ENCODE data around the gene CMSS1. TPM values are rescaled to one million over a fixed set of nuclear protein-coding genes. Genes with fewer than 3 reads are reported as not detected.
A peak's percentile ranks its signal among the peaks of the same experiment; 100 is the strongest.

The CMSS1 gene
- total and polyA plus RNA-seq, 4 donors = 3.8 to 19.5 (median 7.5) TPM

DNA sequence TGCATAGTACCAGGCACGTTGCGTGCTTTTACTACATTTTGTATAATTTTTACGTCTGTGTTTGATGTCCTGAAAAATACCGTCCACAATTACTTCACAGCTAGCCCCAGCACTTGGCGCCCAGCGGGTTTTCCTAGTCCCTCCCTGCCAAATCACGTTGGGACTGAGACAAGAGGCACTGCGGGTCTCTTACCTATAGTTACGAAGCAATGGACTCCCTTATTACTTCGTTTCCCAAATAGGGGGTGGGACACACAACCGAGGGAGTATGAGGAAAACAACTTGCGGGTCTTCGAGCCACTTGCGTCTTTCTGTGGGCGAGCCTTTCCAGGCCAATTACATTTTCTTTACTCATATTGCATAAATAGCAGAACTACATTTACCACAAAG is 620 bp upstream of the CMSS1 start:
- TF ChIP-seq, protein P1, sequence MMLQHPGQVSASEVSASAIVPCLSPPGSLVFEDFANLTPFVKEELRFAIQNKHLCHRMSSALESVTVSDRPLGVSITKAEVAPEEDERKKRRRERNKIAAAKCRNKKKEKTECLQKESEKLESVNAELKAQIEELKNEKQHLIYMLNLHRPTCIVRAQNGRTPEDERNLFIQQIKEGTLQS (IDR thresholded peaks at IDR 0.05) = no peak
- TF ChIP-seq SP1 (IDR thresholded peaks at IDR 0.05) (no peak), EGR1 (IDR thresholded peaks at IDR 0.05; ENCODE audit: low read depth in 2 of 2) (no peak), FOXA2 (IDR thresholded peaks at IDR 0.05) (no peak), RAD21 (IDR thresholded peaks at IDR 0.05) (no peak), NR2F2 (IDR thresholded peaks at IDR 0.05) (no peak)
- TF ChIP-seq, protein P2, sequence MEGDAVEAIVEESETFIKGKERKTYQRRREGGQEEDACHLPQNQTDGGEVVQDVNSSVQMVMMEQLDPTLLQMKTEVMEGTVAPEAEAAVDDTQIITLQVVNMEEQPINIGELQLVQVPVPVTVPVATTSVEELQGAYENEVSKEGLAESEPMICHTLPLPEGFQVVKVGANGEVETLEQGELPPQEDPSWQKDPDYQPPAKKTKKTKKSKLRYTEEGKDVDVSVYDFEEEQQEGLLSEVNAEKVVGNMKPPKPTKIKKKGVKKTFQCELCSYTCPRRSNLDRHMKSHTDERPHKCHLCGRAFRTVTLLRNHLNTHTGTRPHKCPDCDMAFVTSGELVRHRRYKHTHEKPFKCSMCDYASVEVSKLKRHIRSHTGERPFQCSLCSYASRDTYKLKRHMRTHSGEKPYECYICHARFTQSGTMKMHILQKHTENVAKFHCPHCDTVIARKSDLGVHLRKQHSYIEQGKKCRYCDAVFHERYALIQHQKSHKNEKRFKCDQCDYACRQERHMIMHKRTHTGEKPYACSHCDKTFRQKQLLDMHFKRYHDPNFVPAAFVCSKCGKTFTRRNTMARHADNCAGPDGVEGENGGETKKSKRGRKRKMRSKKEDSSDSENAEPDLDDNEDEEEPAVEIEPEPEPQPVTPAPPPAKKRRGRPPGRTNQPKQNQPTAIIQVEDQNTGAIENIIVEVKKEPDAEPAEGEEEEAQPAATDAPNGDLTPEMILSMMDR (IDR thresholded peaks at IDR 0.05; ENCODE audit: low read depth, low read length, missing input control) = no peak
- TF ChIP-seq, protein P3, sequence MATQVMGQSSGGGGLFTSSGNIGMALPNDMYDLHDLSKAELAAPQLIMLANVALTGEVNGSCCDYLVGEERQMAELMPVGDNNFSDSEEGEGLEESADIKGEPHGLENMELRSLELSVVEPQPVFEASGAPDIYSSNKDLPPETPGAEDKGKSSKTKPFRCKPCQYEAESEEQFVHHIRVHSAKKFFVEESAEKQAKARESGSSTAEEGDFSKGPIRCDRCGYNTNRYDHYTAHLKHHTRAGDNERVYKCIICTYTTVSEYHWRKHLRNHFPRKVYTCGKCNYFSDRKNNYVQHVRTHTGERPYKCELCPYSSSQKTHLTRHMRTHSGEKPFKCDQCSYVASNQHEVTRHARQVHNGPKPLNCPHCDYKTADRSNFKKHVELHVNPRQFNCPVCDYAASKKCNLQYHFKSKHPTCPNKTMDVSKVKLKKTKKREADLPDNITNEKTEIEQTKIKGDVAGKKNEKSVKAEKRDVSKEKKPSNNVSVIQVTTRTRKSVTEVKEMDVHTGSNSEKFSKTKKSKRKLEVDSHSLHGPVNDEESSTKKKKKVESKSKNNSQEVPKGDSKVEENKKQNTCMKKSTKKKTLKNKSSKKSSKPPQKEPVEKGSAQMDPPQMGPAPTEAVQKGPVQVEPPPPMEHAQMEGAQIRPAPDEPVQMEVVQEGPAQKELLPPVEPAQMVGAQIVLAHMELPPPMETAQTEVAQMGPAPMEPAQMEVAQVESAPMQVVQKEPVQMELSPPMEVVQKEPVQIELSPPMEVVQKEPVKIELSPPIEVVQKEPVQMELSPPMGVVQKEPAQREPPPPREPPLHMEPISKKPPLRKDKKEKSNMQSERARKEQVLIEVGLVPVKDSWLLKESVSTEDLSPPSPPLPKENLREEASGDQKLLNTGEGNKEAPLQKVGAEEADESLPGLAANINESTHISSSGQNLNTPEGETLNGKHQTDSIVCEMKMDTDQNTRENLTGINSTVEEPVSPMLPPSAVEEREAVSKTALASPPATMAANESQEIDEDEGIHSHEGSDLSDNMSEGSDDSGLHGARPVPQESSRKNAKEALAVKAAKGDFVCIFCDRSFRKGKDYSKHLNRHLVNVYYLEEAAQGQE (IDR thresholded peaks at IDR 0.05) = no peak
- TF ChIP-seq, protein P4, sequence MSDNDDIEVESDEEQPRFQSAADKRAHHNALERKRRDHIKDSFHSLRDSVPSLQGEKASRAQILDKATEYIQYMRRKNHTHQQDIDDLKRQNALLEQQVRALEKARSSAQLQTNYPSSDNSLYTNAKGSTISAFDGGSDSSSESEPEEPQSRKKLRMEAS (IDR thresholded peaks at IDR 0.05) = no peak
- TF ChIP-seq, protein P5, sequence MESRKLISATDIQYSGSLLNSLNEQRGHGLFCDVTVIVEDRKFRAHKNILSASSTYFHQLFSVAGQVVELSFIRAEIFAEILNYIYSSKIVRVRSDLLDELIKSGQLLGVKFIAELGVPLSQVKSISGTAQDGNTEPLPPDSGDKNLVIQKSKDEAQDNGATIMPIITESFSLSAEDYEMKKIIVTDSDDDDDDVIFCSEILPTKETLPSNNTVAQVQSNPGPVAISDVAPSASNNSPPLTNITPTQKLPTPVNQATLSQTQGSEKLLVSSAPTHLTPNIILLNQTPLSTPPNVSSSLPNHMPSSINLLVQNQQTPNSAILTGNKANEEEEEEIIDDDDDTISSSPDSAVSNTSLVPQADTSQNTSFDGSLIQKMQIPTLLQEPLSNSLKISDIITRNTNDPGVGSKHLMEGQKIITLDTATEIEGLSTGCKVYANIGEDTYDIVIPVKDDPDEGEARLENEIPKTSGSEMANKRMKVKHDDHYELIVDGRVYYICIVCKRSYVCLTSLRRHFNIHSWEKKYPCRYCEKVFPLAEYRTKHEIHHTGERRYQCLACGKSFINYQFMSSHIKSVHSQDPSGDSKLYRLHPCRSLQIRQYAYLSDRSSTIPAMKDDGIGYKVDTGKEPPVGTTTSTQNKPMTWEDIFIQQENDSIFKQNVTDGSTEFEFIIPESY (IDR thresholded peaks at IDR 0.05) = no peak
- no peaks in the 10 kb centered on the region for H3K36me3 ChIP-seq (ENCODE audit: control insufficient read depth in 4 of 4, insufficient read depth in 3 of 4, low read depth in 1 of 4, low read length in 3 of 4)
- 2% methylated on average over 15 of the region's 15 CpGs for WGBS
- no peaks in the 10 kb centered on the region for H3K9me3 ChIP-seq (ENCODE audit: control insufficient read depth in 4 of 4, low read length in 3 of 4)
- peak overlapping the region; percentile 56 to 72 for H3K9ac ChIP-seq (ENCODE audit: low read depth in 1 of 2, low read length in 2 of 2)
- H3K27ac ChIP-seq (ENCODE audit: low read depth in 1 of 2, low read length in 2 of 2) = peak overlapping the region; percentile 80 to 88
- H3K27me3 ChIP-seq (ENCODE audit: control insufficient read depth in 4 of 4, insufficient read depth in 4 of 4, low read length in 3 of 4) = no peaks in the 10 kb centered on the region
- H3K4me3 ChIP-seq (ENCODE audit: low read depth in 1 of 3, low read length in 3 of 3) = peak overlapping the region; percentile 62 to 98 (median 93)
- H3K4me1 ChIP-seq (ENCODE audit: control insufficient read depth in 4 of 4, insufficient read depth in 4 of 4, low read length in 3 of 4) = peaks cover 6 to 19% (median 8%) of the 10 kb centered on the region in 4 donors
- peak; percentile 38 for DNase-seq (ENCODE audit: low spot score)

DNA sequence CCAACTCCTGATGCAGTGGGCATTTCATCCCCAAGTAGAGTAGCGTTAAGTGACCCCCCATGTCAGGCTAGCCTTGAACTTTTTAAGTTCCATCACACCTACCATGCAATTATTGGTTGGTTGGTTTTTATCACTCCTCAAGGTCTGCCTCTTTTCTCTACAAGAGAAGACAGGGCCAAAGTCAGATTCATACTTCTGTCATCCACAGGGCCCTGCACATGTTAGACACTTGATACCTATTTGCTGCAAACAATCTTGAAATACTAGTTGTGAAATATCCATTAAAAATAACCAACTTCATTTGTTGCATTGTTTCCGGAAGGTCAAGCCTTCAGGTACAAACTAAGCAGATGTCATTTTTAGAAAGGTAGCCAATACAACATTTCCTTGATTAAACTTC is 1.2 kb downstream of the CMSS1 start:
- no peak overlapping the region for H3K4me3 ChIP-seq (ENCODE audit: low read depth in 1 of 3, low read length in 3 of 3)
- H3K27ac ChIP-seq (ENCODE audit: low read depth in 1 of 2, low read length in 2 of 2) = no peak overlapping the region
- DNase-seq (ENCODE audit: low spot score) = no peak
- peaks cover 6 to 19% (median 8%) of the 10 kb centered on the region in 4 donors for H3K4me1 ChIP-seq (ENCODE audit: control insufficient read depth in 4 of 4, insufficient read depth in 4 of 4, low read length in 3 of 4)
- WGBS = 92% methylated on average over 2 of the region's 2 CpGs
- no peaks in the 10 kb centered on the region for H3K27me3 ChIP-seq (ENCODE audit: control insufficient read depth in 4 of 4, insufficient read depth in 4 of 4, low read length in 3 of 4)
- no peaks in the 10 kb centered on the region for H3K9me3 ChIP-seq (ENCODE audit: control insufficient read depth in 4 of 4, low read length in 3 of 4)
- no peak overlapping the region for H3K9ac ChIP-seq (ENCODE audit: low read depth in 1 of 2, low read length in 2 of 2)
- H3K36me3 ChIP-seq (ENCODE audit: control insufficient read depth in 4 of 4, insufficient read depth in 3 of 4, low read depth in 1 of 4, low read length in 3 of 4) = no peaks in the 10 kb centered on the region
- TF ChIP-seq SP1 (IDR thresholded peaks at IDR 0.05) (no peak), FOXA2 (IDR thresholded peaks at IDR 0.05) (no peak), TAF1 (conservative IDR thresholded peaks at IDR 0.05) (no peak), YY1 (IDR thresholded peaks at IDR 0.05) (no peak), FOXA1 (IDR thresholded peaks at IDR 0.05) (no peak), RXRA (IDR thresholded peaks at IDR 0.05) (no peak), EGR1 (IDR thresholded peaks at IDR 0.05; ENCODE audit: low read depth in 2 of 2) (no peak), NR2F2 (IDR thresholded peaks at IDR 0.05) (no peak)
- TF ChIP-seq, protein P4 (IDR thresholded peaks at IDR 0.05) = no peak
- TF ChIP-seq, protein P3 (IDR thresholded peaks at IDR 0.05) = no peak
- TF ChIP-seq, protein P2 (IDR thresholded peaks at IDR 0.05; ENCODE audit: low read depth, low read length, missing input control) = no peak
- TF ChIP-seq, protein P5 (IDR thresholded peaks at IDR 0.05) = no peak
